BJ (cell line): Measurements from ENCODE around the gene EHD3. TPM values are rescaled to one million over a fixed set of nuclear protein-coding genes. Genes with fewer than 3 reads are reported as not detected.

Experiments used
- CTCF ChIA-PET: fragments of 350-600 bp; formaldehyde crosslinking; extraction: SDS; loops from one replicate; lab custom pipeline; 2021; ENCODE audit warnings: antibody characterized with exemption, inconsistent platforms; lab: Yijun Ruan, JAX
- POLR2A ChIA-PET: fragments of 300-600 bp; sonication (Branson Sonifier 250); formaldehyde crosslinking; extraction: SDS; loops from one replicate; lab custom pipeline; 2021; ENCODE audit warnings: antibody characterized with exemption; lab: Charles Lee
- DNase-seq: peaks from one replicate; pipeline ENCODE4 v3.0.0-alpha.2; 2011; ENCODE audit warnings: low read depth
- H3K27me3 ChIP-seq: 2 replicates; pipeline ENCODE4 v1.6.0; 2011; ENCODE audit warnings: low read length; ENCODE audit not compliant: control insufficient read depth, insufficient read depth
- H3K36me3 ChIP-seq: 2 replicates; pipeline ENCODE4 v1.5.1; 2011; ENCODE audit warnings: low read length; ENCODE audit not compliant: control insufficient read depth, insufficient read depth
- H3K4me3 ChIP-seq: 2 replicates; pipeline ENCODE4 v1.5.1; 2011; ENCODE audit warnings: low read depth, mild to moderate bottlenecking, control low read depth, low read length
- CTCF ChIP-seq: IDR thresholded peaks from 2 replicates; pipeline ENCODE4 v1.5.1; 2011; ENCODE audit warnings: low read depth, mild to moderate bottlenecking, control low read depth, inconsistent platforms, low read length, moderate library complexity; ENCODE audit not compliant: insufficient read depth
- polyA plus RNA-seq: library from polyadenylated mRNA; depleted of rRNA; stranded (reverse); fragments of >200 nt; gene quantifications from 2 replicates; pipeline ENCODE4 v1.2.3, GENCODE V29; 2011

Gene EHD3
- polyA plus RNA-seq, 1 experiment = 69.4 TPM

GRCh38 chr2:31191931-31192330 lies 42.0 kb upstream of the EHD3 start:
- H3K4me3 ChIP-seq = no peak overlapping the region
- no peaks in the 10 kb centered on the region; the same call in 1 of the 2 replicates for H3K27me3 ChIP-seq
- no peak for TF ChIP-seq CTCF
- ChIA-PET POLR2A (no interaction called here), CTCF (no interaction called here)
- DNase-seq = no peak
- no peaks in the 10 kb centered on the region for H3K36me3 ChIP-seq

- no peak overlapping the region for H3K4me3 ChIP-seq
- no peaks in the 10 kb centered on the region for H3K36me3 ChIP-seq
- no peaks in the 10 kb centered on the region; the same call in 1 of the 2 replicates for H3K27me3 ChIP-seq
- no peak for DNase-seq
- POLR2A ChIA-PET = no interaction called here
- TF ChIP-seq CTCF = no peak
- CTCF ChIA-PET = no interaction called here
These were observed 41.6 kb upstream of the EHD3 start for GRCh38 chr2:31192396-31192795.

GRCh38 chr2:31192851-31193392 lies 41.0 kb upstream of the EHD3 start:
- no peaks in the 10 kb centered on the region for H3K36me3 ChIP-seq
- no peak overlapping the region for H3K4me3 ChIP-seq
- POLR2A ChIA-PET = no interaction called here
- H3K27me3 ChIP-seq = peaks cover 2% of the 10 kb centered on the region; the same call in 1 of the 2 replicates
- no peak for DNase-seq
- no peak for TF ChIP-seq CTCF
- CTCF ChIA-PET = no interaction called here

GRCh38 chr2:31193806-31194205 lies 40.1 kb upstream of the EHD3 start:
- no peaks in the 10 kb centered on the region for H3K36me3 ChIP-seq
- no peak for DNase-seq
- H3K27me3 ChIP-seq = peaks cover 2% of the 10 kb centered on the region; the same call in 1 of the 2 replicates
- no peak for TF ChIP-seq CTCF
- ChIA-PET CTCF (interaction anchor here (1.0 kb wide), 1 partner anchor 22 kb away, joined by 3 read pairs; no protein-coding TSS in a partner anchor), POLR2A (no interaction called here)
- H3K4me3 ChIP-seq = no peak overlapping the region

- no peak for TF ChIP-seq CTCF
- ChIA-PET CTCF (no interaction called here), POLR2A (no interaction called here)
- DNase-seq = no peak
- Histone ChIP-seq H3K27me3 (peaks cover 2% of the 10 kb centered on the region; the same call in 1 of the 2 replicates), H3K4me3 (no peak overlapping the region), H3K36me3 (no peaks in the 10 kb centered on the region)
These were observed 37.3 kb upstream of the EHD3 start for GRCh38 chr2:31196622-31197021.
